ENCODE data around the gene RBMS3.

DNA sequence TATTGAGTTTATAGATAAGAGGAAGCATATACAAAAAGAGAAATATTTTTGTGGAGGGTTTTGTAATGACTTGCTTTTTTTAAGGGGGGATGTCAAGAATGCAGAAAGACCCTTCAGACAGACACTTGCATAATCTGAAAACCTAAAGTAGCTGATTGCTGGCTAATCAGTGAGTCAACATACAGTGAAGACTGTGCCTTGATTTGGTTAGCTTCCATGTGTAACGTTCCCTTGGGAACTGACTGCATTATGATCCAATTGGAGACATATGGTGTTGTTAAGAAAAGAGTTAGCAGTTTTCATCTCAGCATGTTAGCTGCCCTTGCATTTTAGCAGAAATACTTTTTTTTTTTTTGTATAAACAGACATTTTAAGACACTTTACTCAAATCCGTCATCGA is 483.2 kb downstream of the RBMS3 start:
- TF ChIP-seq, protein P1, sequence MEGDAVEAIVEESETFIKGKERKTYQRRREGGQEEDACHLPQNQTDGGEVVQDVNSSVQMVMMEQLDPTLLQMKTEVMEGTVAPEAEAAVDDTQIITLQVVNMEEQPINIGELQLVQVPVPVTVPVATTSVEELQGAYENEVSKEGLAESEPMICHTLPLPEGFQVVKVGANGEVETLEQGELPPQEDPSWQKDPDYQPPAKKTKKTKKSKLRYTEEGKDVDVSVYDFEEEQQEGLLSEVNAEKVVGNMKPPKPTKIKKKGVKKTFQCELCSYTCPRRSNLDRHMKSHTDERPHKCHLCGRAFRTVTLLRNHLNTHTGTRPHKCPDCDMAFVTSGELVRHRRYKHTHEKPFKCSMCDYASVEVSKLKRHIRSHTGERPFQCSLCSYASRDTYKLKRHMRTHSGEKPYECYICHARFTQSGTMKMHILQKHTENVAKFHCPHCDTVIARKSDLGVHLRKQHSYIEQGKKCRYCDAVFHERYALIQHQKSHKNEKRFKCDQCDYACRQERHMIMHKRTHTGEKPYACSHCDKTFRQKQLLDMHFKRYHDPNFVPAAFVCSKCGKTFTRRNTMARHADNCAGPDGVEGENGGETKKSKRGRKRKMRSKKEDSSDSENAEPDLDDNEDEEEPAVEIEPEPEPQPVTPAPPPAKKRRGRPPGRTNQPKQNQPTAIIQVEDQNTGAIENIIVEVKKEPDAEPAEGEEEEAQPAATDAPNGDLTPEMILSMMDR (conservative IDR thresholded peaks at IDR 0.05; ENCODE audit: low read depth, low read length), result no peak
- TF ChIP-seq EZH2 (IDR thresholded peaks at IDR 0.05; ENCODE audit: borderline replicate concordance, low read depth, low read length, poor library complexity, severe bottlenecking), result no peak

All from A673 (cell line).